Stimulated activated CD4-positive, alpha-beta T cell treated with anti-CD3 and anti-CD28 coated beads, TNF-alpha, amount 100 ng/mL, for 4 hours (primary cell): ENCODE results near the gene USP1.
A peak's percentile ranks its signal among the peaks of the same experiment; 100 is the strongest.

Source experiments
- DNase-seq, 3 experiments: peaks; one replicate each; pipeline ENCODE4 v3.0.0-alpha.2; 2020; ENCODE audit warnings: low read depth in 3 of 3

Gene USP1, protein sequence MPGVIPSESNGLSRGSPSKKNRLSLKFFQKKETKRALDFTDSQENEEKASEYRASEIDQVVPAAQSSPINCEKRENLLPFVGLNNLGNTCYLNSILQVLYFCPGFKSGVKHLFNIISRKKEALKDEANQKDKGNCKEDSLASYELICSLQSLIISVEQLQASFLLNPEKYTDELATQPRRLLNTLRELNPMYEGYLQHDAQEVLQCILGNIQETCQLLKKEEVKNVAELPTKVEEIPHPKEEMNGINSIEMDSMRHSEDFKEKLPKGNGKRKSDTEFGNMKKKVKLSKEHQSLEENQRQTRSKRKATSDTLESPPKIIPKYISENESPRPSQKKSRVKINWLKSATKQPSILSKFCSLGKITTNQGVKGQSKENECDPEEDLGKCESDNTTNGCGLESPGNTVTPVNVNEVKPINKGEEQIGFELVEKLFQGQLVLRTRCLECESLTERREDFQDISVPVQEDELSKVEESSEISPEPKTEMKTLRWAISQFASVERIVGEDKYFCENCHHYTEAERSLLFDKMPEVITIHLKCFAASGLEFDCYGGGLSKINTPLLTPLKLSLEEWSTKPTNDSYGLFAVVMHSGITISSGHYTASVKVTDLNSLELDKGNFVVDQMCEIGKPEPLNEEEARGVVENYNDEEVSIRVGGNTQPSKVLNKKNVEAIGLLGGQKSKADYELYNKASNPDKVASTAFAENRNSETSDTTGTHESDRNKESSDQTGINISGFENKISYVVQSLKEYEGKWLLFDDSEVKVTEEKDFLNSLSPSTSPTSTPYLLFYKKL

GRCh38 chr1:62436466-62437272 lies at the start of gene USP1:
Gene USP1 (plus strand): TSS chr1:62437049. CDS start chr1:62439868, 2,819 bp downstream.
- DNase-seq: peak; percentile 86 to 95 (median 93)

DNA sequence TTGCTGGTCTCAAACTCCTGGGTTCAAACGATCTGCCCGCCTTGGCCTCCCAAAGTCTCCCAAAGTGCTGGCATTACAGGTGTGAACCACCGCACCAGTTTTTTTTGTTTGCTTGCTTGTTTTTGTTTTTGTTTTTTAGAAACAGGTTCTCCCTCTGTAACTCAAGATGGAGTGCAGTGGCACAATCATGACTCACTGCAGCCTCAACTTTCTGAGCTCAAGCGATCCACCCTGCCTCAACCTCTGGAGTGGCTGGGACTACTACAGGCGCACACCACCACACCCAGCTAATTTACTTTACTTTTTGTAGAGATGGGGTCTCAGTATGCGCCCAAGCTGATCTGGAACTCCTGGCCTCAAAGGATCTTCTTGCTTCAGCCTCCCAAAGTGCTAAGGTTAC lies 47.3 kb upstream of the USP1 start:
- no peak for DNase-seq

GRCh38 chr1:62390071-62390470 lies 46.8 kb upstream of the USP1 start:
- no peak for DNase-seq

- peak in 1 of 3 experiments; percentile 2 for DNase-seq
These were observed 45.4 kb upstream of the USP1 start for GRCh38 chr1:62391369-62391971.

DNA sequence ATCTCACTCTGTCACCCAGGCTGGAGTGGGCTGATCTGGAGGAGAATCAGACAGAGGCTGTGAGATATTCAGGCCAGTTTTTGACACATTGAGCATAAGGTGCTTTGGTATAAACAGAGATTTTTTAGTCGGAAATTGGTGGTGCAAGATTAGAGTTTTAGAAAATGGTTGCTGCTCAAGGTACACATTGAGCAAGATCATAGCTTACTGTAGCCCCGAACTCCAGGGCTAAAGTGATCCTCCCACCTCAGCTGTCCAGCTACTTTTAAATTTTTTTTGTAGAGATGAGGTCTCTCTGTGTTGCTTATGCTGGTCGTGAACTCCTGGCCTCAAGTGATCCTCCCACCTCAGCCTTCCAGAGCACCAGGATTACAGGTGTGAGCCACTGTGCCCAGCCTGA lies 43.9 kb upstream of the USP1 start:
- DNase-seq: no peak

- DNase-seq: no peak
These were observed 42.2 kb upstream of the USP1 start for GRCh38 chr1:62394646-62395045.

- no peak for DNase-seq
These were observed 41.6 kb upstream of the USP1 start for GRCh38 chr1:62395291-62395690.

- DNase-seq: no peak
These were observed 40.0 kb upstream of the USP1 start for GRCh38 chr1:62396871-62397270.

DNA sequence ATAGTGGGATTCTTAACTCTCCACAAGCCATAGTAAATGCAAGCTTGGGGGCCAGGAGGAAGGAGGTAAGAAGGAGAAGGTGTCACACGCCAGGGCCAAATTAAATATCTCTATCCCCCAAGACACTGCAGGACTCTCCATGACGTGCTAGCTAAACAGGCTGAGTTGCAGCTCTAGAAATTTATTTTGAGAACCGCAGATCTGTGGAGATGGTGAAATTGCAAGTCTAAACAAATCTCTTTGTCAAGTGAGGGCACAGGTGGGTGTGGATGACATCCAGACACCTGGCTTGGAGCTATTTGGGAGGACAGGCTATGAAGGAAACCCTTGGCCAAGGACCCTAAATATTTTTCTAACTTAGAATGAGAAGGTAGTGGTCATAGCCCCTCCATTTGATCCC lies 39.5 kb upstream of the USP1 start:
- no peak for DNase-seq

DNA sequence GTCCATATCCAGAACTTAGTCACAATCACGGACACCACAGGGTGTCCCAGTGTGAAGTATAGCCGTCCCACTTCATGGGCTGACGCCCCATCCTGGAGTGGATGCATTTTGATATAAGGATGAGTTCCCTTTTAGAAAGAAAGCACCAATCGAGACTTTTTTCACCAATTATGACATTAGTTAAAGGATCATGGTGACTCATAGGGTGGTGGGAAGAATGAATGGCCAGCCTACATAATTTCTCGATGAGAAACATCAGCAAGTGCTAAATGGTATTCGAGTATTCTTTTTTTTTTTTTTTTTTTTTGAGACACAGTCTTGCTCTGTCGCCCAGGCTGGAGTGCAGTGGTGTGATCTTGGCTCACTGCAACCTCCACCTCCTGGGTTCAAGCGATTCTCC lies 38.5 kb upstream of the USP1 start:
- DNase-seq: no peak

GRCh38 chr1:62401034-62401760 lies 35.7 kb upstream of the USP1 start:
- no peak for DNase-seq

DNA sequence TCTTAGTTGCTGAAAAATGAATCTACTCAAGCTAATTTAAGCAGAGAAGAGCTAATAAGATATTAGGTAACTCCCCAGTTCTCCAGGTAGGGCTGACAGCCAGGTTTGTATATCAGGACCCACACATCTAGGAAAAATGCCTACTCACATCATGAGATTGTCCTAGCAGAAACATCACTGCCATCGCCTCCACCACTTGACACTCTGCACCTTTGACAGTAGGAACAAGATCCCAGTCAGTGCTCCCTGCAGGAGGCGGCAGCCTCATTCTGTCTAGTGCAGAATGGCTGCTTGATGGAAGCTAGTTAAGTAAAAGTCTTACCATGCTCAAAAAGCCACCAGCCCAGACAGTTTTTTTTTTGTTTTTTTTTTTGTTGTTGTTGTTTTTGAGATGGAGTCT lies 31.6 kb upstream of the USP1 start:
- DNase-seq: no peak

- DNase-seq: no peak
These were observed 30.3 kb upstream of the USP1 start for GRCh38 chr1:62406576-62406975.

- no peak for DNase-seq
These were observed 29.3 kb upstream of the USP1 start for GRCh38 chr1:62407398-62408009.

DNA sequence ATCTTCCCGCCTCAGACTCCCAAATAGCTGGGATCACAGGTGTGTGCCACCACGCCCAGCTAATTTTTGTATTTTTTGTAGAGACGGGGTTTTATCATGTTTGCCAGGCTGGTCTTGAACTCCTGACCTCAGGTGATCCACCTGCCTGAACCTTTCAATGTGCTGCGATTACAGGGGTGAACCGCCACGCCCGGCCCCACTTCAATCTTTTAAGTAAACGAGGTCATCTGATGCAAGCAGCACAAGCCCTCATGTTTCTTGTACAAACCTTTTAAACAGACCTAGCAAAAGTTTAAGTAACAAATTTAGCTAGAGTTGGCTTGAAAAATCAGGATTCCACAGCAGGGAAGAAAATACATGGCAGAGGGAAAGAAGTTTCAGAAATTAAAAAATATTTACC lies 21.2 kb upstream of the USP1 start:
- DNase-seq: no peak

DNA sequence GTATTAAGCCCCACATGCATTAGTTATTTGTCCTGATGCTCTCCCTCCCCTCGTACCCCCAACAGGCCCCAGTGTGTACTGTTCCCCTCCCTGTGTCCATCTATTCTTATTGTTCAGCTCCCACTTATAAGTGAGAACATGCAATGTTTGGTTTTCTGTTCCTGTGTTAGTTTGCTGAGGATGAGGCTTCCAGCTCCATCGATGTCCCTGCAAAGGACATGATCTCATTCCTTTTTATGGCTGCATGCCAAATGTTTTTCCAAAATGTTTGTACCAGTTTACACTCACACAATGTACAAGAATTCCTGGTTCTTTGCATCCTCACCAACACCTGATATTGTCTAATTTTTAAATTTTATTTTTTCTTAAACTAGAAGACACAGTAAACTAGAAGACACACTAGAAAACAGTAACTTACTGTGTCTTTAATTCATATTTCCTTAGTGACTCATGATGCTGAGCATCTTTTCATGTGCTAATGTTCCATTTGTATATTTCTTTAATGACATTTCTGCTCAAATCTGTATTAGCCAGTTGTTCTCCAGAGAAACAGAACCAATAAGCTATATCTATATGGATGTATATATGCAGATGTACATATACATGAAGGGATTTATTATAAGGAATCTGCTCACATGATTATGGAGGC lies 19.4 kb upstream of the USP1 start:
- DNase-seq: no peak

DNA sequence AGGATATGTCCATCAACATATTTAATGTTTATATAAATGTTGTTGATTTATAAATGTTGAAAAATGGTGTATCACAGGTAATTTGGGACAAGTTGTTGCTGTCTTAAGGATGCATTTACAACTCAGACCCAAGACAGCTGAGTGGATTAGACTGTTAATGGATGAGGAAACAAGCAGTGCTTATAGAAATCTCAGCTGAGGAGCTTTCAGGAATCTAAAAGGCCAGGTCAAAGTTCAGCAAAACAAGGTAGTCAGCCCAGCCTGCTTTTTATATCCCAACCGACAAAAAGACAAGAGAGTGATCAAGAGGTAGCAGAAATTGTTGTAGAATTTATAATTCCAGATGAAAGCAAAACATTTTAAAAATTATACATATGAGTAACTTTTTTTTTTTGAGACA lies 16.6 kb upstream of the USP1 start:
- DNase-seq: no peak

- no peak for DNase-seq
These were observed 13.1 kb upstream of the USP1 start for GRCh38 chr1:62423580-62424242.

DNA sequence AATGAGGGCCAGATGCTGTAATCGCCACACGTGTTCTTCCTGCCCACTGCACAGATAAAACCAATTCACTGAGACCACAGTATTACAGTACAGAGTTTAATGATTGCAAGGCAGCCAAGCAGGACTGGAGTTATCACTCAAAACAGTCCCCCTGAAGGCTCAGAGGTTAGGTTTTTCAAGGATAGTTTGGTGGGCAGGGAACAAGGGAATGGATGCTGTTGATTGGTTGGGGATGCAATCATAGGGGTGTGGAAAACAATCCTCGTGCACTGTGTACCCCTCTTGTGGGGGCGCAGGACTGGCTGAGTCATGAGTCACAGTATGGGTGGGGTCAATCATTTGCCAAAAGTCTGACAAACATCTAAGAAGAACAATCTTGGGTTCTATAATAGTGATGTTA lies 12.4 kb upstream of the USP1 start:
- no peak for DNase-seq

GRCh38 chr1:62425041-62425440 lies 11.8 kb upstream of the USP1 start:
- DNase-seq: no peak
